ENCODE measurements around the gene BLNK.
"Not testable (repeated sequence)": the region's sequence is repeated elsewhere in the genome, so short reads cannot be mapped to it uniquely, and the experiment has no call there.

The BLNK gene

DNA sequence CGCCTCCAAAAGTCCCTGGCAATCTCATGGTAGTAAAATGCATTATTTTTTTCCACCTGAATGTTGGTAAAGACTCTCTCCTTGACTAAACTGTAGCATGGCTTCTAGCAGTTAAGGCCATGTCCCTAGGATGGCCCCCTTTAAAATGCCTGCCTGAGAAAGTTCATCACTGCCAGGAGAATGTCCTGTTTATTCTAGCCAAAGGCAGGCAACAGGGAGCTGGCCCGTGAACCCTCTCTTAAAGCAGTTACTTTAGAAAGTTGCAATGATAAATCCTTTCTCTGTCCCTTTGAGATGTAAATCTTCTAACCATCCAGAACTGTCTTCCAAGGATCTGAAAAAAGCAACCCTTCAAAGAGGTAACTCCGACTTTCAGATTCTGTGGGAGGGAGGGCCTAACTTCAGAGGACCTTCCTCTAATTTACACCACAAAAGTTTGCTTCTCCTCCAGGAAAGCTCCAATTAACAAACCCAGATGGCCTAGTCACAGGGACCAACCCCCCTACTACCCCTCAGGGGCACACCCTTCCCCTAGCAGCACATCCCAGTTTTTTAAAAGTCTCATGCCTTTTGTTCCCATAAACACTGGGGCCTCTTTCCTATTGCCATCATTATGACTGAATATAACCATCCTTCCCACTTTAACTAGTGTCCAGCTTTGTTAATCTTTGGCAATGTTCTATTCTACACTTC, 38.4 kb upstream of the BLNK start:
- CTCF ChIA-PET: no interaction called here
- POLR2A ChIA-PET: no interaction called here
- no peak for TF ChIP-seq FOXA1 (IDR thresholded peaks at IDR 0.05)
- TF ChIP-seq CTBP1 (IDR thresholded peaks at IDR 0.05; ENCODE audit: borderline replicate concordance): no peak
- TF ChIP-seq, protein P1, sequence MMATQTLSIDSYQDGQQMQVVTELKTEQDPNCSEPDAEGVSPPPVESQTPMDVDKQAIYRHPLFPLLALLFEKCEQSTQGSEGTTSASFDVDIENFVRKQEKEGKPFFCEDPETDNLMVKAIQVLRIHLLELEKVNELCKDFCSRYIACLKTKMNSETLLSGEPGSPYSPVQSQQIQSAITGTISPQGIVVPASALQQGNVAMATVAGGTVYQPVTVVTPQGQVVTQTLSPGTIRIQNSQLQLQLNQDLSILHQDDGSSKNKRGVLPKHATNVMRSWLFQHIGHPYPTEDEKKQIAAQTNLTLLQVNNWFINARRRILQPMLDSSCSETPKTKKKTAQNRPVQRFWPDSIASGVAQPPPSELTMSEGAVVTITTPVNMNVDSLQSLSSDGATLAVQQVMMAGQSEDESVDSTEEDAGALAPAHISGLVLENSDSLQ (IDR thresholded peaks at IDR 0.05): no peak
- no peak for TF ChIP-seq ZNF384 (IDR thresholded peaks at IDR 0.05)
- TF ChIP-seq SUZ12 (IDR thresholded peaks at IDR 0.05): no peak
- TF ChIP-seq FOXM1 (IDR thresholded peaks at IDR 0.05; ENCODE audit: borderline replicate concordance): no peak
- no peak for DNase-seq (ENCODE audit: extremely low spot score)

DNA sequence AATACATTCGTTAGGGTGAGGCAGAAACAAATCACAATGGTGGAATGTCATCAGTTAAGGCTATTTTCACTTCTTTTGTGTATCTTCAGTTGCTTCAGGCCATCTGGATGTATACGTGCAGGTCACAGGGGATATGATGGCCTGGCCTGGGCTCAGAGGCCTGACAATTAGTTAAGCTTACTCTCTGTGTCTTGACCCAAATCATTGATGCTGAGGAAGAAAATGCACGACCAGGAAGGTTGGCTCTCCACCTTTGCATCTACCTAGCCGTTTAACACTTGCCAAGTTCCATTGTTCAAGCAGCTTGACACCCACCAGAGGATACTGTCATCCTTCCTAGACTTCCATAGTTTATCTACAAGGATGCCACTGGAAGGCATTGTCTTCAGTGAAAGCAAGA, 37.5 kb upstream of the BLNK start:
- DNase-seq (ENCODE audit: extremely low spot score); POLR2A ChIA-PET; CTCF ChIA-PET: not testable (repeated sequence)

- DNase-seq (ENCODE audit: extremely low spot score): no peak
- CTCF ChIA-PET: no interaction called here
- TF ChIP-seq NFRKB (IDR thresholded peaks at IDR 0.05) (no peak), FOXM1 (IDR thresholded peaks at IDR 0.05; ENCODE audit: borderline replicate concordance) (no peak), FOXK2 (IDR thresholded peaks at IDR 0.05) (no peak), SUZ12 (IDR thresholded peaks at IDR 0.05) (no peak), SP1 (IDR thresholded peaks at IDR 0.05) (no peak)
- TF ChIP-seq, protein P1 (IDR thresholded peaks at IDR 0.05): no peak
- POLR2A ChIA-PET: no interaction called here
Observed at GRCh38 chr10:96306516-96306915, 35.1 kb upstream of the BLNK start.

DNA sequence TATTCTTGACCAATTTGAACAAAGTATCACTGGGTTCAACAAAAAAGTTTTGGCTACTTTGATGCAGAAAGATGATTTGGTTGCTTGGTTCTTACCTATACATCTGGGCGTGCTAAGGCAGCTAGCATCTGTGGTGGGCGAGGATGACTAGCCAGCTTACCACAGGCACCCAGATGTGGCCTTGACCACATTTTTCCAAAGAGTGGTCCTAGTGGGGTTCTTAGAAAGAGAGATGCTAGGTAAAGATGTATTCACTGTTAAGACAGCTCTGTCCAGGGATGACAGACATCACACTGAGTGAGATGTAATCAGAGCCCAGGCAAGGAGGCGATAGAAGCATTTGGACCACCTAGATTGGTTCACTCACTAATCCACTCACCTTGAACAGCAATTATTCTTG, 33.6 kb upstream of the BLNK start:
- POLR2A ChIA-PET: interaction anchor here (0.7 kb wide), 1 partner anchor 17 kb away, joined by 3 read pairs; no protein-coding TSS in a partner anchor

GRCh38 chr10:96304230-96304629, 32.9 kb upstream of the BLNK start, which contains the start of gene DNTT:
Gene DNTT, plus strand, starts transcription at chr10:96304434. Its CDS starts 64 bp downstream, at chr10:96304498.
- TF ChIP-seq FOXM1 (IDR thresholded peaks at IDR 0.05; ENCODE audit: borderline replicate concordance) (no peak), ZNF384 (IDR thresholded peaks at IDR 0.05) (no peak), FOXA1 (IDR thresholded peaks at IDR 0.05) (no peak), FOXK2 (IDR thresholded peaks at IDR 0.05) (no peak), ELF4 (IDR thresholded peaks at IDR 0.05) (no peak), SUZ12 (IDR thresholded peaks at IDR 0.05) (no peak), CTBP1 (IDR thresholded peaks at IDR 0.05; ENCODE audit: borderline replicate concordance) (no peak), L3MBTL2 (conservative IDR thresholded peaks at IDR 0.05) (no peak), SP1 (IDR thresholded peaks at IDR 0.05) (no peak), TARDBP (IDR thresholded peaks at IDR 0.05) (no peak)
- TF ChIP-seq, protein P1 (IDR thresholded peaks at IDR 0.05): no peak
- POLR2A ChIA-PET: no interaction called here
- CTCF ChIA-PET: no interaction called here
- DNase-seq (ENCODE audit: extremely low spot score): no peak

More for the DNA sequence above, 33.6 kb upstream of the BLNK start:
- DNase-seq (ENCODE audit: extremely low spot score): no peak
- TF ChIP-seq CTBP1 (IDR thresholded peaks at IDR 0.05; ENCODE audit: borderline replicate concordance): no peak
- TF ChIP-seq SUZ12 (IDR thresholded peaks at IDR 0.05): no peak
- no peak for TF ChIP-seq HDGF (IDR thresholded peaks at IDR 0.05; ENCODE audit: borderline replicate concordance)
- TF ChIP-seq FOXM1 (IDR thresholded peaks at IDR 0.05; ENCODE audit: borderline replicate concordance): no peak
- no peak for TF ChIP-seq TARDBP (IDR thresholded peaks at IDR 0.05)
- no peak for TF ChIP-seq ZNF384 (IDR thresholded peaks at IDR 0.05)
- no peak for TF ChIP-seq SP1 (IDR thresholded peaks at IDR 0.05)
- TF ChIP-seq, protein P1 (IDR thresholded peaks at IDR 0.05): no peak
- no peak for TF ChIP-seq LEF1 (IDR thresholded peaks at IDR 0.05; ENCODE audit: borderline replicate concordance)
- TF ChIP-seq NFRKB (IDR thresholded peaks at IDR 0.05): no peak
- no peak for TF ChIP-seq FOXK2 (IDR thresholded peaks at IDR 0.05)
- no peak for TF ChIP-seq L3MBTL2 (conservative IDR thresholded peaks at IDR 0.05)
- TF ChIP-seq ELF4 (IDR thresholded peaks at IDR 0.05): no peak
- no peak for TF ChIP-seq FOXA1 (IDR thresholded peaks at IDR 0.05)
- no peak for TF ChIP-seq ARNT (IDR thresholded peaks at IDR 0.05)
- no peak for TF ChIP-seq BHLHE40 (IDR thresholded peaks at IDR 0.05; ENCODE audit: borderline replicate concordance)
- CTCF ChIA-PET: interaction anchor here (0.5 to 1.2 kb wide), 2 partner anchors 75 to 111 kb away, joined by 3 read pairs; no protein-coding TSS in a partner anchor

- ChIA-PET CTCF (interaction anchor here (0.9 to 1.9 kb wide), 2 partner anchors 72 to 285 kb away, joined by 5 to 9 read pairs; no protein-coding TSS in a partner anchor), POLR2A (no interaction called here)
- no peak for TF ChIP-seq ARNT (IDR thresholded peaks at IDR 0.05)
- TF ChIP-seq FOXM1 (IDR thresholded peaks at IDR 0.05; ENCODE audit: borderline replicate concordance): no peak
- TF ChIP-seq FOXK2 (IDR thresholded peaks at IDR 0.05): no peak
- TF ChIP-seq BHLHE40 (IDR thresholded peaks at IDR 0.05; ENCODE audit: borderline replicate concordance): no peak
- TF ChIP-seq, protein P1 (IDR thresholded peaks at IDR 0.05): no peak
- TF ChIP-seq FOXA1 (IDR thresholded peaks at IDR 0.05): no peak
- TF ChIP-seq ELF4 (IDR thresholded peaks at IDR 0.05): no peak
- no peak for TF ChIP-seq HDGF (IDR thresholded peaks at IDR 0.05; ENCODE audit: borderline replicate concordance)
- DNase-seq (ENCODE audit: extremely low spot score): no peak
Observed at GRCh38 chr10:96301616-96302015, 30.2 kb upstream of the BLNK start.
